Sigmoid colon (tissue), 3 donors: Measurements from ENCODE around the gene PCGF3.

ENCODE experiments used
- CTCF ChIP-seq, 4 experiments: fragments of 450-650 bp in 3 of 4; fragments of 200-600 bp in 1 of 4; IDR thresholded peaks; one replicate each; pipeline ENCODE4 v1.5.1; 2016 to 2019; ENCODE audit warnings: antibody characterized with exemption in 4 of 4, mild to moderate bottlenecking in 3 of 4, moderate library complexity in 2 of 4
- POLR2A ChIP-seq, 2 donors: fragments of 450-650 bp; IDR thresholded peaks; one replicate each; pipeline ENCODE4 v1.6.1; 2016; ENCODE audit warnings: antibody characterized with exemption in 2 of 2, mild to moderate bottlenecking in 2 of 2, moderate library complexity in 2 of 2

DNA sequence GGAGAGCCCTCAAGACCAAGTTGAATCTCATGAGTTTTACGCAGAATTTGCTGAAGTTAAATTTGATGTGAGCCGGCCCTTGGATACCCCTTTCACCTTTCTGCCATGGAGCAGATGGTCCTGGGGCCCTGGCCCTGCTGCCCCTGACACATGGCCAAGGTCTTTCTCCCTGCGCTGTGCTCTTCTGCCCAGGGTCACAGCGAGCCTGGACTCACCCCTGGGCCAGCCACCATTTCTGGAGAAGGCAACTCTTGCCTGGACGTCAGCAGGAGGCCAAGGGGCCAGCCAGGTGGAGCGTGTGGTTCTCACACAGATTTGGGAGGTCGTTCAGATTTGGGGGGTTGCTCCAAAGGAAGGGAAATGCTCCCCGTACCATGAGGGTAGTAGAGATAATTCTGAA, 30.0 kb downstream of the PCGF3 start:
- TF ChIP-seq CTCF (IDR thresholded peaks at IDR 0.05) (no peak), POLR2A (IDR thresholded peaks at IDR 0.05) (no peak)
